ENCODE results near the gene GFPT1. TPM values are rescaled to one million over a fixed set of nuclear protein-coding genes. Genes with fewer than 3 reads are reported as not detected.

Gene GFPT1
- total RNA-seq (10 to 100 TPM; 16.9 to 42.6 TPM), polyA plus RNA-seq (10 to 100 TPM; 14.7 to 19.2 TPM)

- Histone ChIP-seq H3K27me3 (ENCODE audit: control insufficient read depth in 4 of 4, insufficient read depth in 4 of 4, low read length in 3 of 4) (no peaks in the 10 kb centered on the region), H3K9ac (ENCODE audit: low read depth in 1 of 2, low read length in 2 of 2) (peak within 1 kb of the TSS; percentile 52 to 78), H3K36me3 (ENCODE audit: control insufficient read depth in 4 of 4, insufficient read depth in 3 of 4, low read depth in 1 of 4, low read length in 3 of 4) (no peaks in the 10 kb centered on the region), H3K4me1 (ENCODE audit: control insufficient read depth in 4 of 4, insufficient read depth in 4 of 4, low read length in 3 of 4) (peaks cover 5 to 19% (median 10%) of the 10 kb centered on the region in 4 donors), H3K27ac (ENCODE audit: low read depth in 1 of 2, low read length in 2 of 2) (peak within 1 kb of the TSS; percentile 80), H3K9me3 (ENCODE audit: control insufficient read depth in 4 of 4, low read length in 3 of 4) (no peaks in the 10 kb centered on the region), H3K4me3 (ENCODE audit: low read depth in 1 of 3, low read length in 3 of 3) (peak within 1 kb of the TSS; percentile 77 to 99 (median 90))
- DNase-seq (ENCODE audit: low spot score) = peak; percentile 97
- TF ChIP-seq ATF3 (IDR thresholded peaks at IDR 0.05) = no peak
- TF ChIP-seq FOXA2 (IDR thresholded peaks at IDR 0.05) = no peak
- peak; percentile 40 for TF ChIP-seq SP1 (IDR thresholded peaks at IDR 0.05)
- no peak for TF ChIP-seq HNF4G (IDR thresholded peaks at IDR 0.05)
- TF ChIP-seq EGR1 (IDR thresholded peaks at IDR 0.05; ENCODE audit: low read depth in 2 of 2) = peak in 1 of 2 donors; percentile 25
- TF ChIP-seq YY1 (IDR thresholded peaks at IDR 0.05) = peak; percentile 33
- TF ChIP-seq, protein P1, sequence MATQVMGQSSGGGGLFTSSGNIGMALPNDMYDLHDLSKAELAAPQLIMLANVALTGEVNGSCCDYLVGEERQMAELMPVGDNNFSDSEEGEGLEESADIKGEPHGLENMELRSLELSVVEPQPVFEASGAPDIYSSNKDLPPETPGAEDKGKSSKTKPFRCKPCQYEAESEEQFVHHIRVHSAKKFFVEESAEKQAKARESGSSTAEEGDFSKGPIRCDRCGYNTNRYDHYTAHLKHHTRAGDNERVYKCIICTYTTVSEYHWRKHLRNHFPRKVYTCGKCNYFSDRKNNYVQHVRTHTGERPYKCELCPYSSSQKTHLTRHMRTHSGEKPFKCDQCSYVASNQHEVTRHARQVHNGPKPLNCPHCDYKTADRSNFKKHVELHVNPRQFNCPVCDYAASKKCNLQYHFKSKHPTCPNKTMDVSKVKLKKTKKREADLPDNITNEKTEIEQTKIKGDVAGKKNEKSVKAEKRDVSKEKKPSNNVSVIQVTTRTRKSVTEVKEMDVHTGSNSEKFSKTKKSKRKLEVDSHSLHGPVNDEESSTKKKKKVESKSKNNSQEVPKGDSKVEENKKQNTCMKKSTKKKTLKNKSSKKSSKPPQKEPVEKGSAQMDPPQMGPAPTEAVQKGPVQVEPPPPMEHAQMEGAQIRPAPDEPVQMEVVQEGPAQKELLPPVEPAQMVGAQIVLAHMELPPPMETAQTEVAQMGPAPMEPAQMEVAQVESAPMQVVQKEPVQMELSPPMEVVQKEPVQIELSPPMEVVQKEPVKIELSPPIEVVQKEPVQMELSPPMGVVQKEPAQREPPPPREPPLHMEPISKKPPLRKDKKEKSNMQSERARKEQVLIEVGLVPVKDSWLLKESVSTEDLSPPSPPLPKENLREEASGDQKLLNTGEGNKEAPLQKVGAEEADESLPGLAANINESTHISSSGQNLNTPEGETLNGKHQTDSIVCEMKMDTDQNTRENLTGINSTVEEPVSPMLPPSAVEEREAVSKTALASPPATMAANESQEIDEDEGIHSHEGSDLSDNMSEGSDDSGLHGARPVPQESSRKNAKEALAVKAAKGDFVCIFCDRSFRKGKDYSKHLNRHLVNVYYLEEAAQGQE (IDR thresholded peaks at IDR 0.05) = no peak
- under 1% methylated on average over 97 of the region's 97 CpGs for WGBS
Measured at GRCh38 chr2:69386789-69387734, at the start of gene GFPT1. Gene GFPT1 (minus strand): TSS chr2:69387227. CDS start chr2:69387071, 156 bp downstream.

DNA sequence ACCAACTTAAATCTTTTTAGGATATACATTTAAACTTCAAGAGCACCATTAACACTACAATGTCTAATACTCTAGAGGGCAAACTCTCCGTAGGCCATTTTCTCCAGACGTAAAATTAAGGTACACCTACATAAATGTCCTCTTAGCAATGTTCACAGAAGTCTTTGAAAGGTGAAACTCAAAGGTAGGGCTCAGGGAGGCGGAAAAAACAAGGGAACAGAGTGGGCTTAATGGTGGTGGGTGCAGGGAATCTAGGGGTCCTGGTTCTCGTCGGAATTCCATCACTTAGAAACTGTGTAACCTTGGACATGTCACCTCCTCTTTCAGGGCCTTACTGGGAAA, 49.5 kb upstream of the GFPT1 start:
- peak overlapping the region; percentile 21 to 95 for H3K9ac ChIP-seq (ENCODE audit: low read depth in 1 of 2, low read length in 2 of 2)
- peak overlapping the region; percentile 79 to 98 for H3K27ac ChIP-seq (ENCODE audit: low read depth in 1 of 2, low read length in 2 of 2)
- WGBS = 4% methylated on average over 5 of the region's 5 CpGs
- no peak for DNase-seq (ENCODE audit: low spot score)
- no peaks in the 10 kb centered on the region for H3K9me3 ChIP-seq (ENCODE audit: control insufficient read depth in 4 of 4, low read length in 3 of 4)
- H3K27me3 ChIP-seq (ENCODE audit: control insufficient read depth in 4 of 4, insufficient read depth in 4 of 4, low read length in 3 of 4) = no peaks in the 10 kb centered on the region
- H3K4me3 ChIP-seq (ENCODE audit: low read depth in 1 of 3, low read length in 3 of 3) = peak overlapping the region; percentile 75 to 89 (median 88)
- no peaks in the 10 kb centered on the region for H3K36me3 ChIP-seq (ENCODE audit: control insufficient read depth in 4 of 4, insufficient read depth in 3 of 4, low read depth in 1 of 4, low read length in 3 of 4)
- TF ChIP-seq MAX (IDR thresholded peaks at IDR 0.05) = no peak
- TF ChIP-seq ZBTB33 (IDR thresholded peaks at IDR 0.05) = no peak
- TF ChIP-seq EGR1 (IDR thresholded peaks at IDR 0.05; ENCODE audit: low read depth in 2 of 2) = no peak
- no peak for TF ChIP-seq ATF3 (IDR thresholded peaks at IDR 0.05)
- TF ChIP-seq YY1 (IDR thresholded peaks at IDR 0.05) = no peak
- TF ChIP-seq RXRA (IDR thresholded peaks at IDR 0.05) = no peak
- no peak for TF ChIP-seq FOXA2 (IDR thresholded peaks at IDR 0.05)
- TF ChIP-seq GABPA (IDR thresholded peaks at IDR 0.05 in 1 of 2, conservative IDR thresholded peaks at IDR 0.05 in 1 of 2) = no peak
- TF ChIP-seq HNF4G (IDR thresholded peaks at IDR 0.05) = no peak
- TF ChIP-seq TAF1 (conservative IDR thresholded peaks at IDR 0.05) = no peak
- no peak for TF ChIP-seq FOXA1 (IDR thresholded peaks at IDR 0.05)
- no peak for TF ChIP-seq NR2F2 (IDR thresholded peaks at IDR 0.05)
- no peak for TF ChIP-seq JUND (IDR thresholded peaks at IDR 0.05)
- no peak for TF ChIP-seq SP1 (IDR thresholded peaks at IDR 0.05)
- TF ChIP-seq CTCF (IDR thresholded peaks at IDR 0.05; ENCODE audit: low read depth, low read length, missing input control) = no peak
- TF ChIP-seq HNF4A (conservative IDR thresholded peaks at IDR 0.05) = no peak
- TF ChIP-seq RAD21 (IDR thresholded peaks at IDR 0.05) = no peak
- peaks cover 0 to 10% (median 5%) of the 10 kb centered on the region in 4 donors for H3K4me1 ChIP-seq (ENCODE audit: control insufficient read depth in 4 of 4, insufficient read depth in 4 of 4, low read length in 3 of 4)

Measured in liver (tissue), 9 donors.